ENCODE results near the gene LIN28A.

LIN28A gene

DNA sequence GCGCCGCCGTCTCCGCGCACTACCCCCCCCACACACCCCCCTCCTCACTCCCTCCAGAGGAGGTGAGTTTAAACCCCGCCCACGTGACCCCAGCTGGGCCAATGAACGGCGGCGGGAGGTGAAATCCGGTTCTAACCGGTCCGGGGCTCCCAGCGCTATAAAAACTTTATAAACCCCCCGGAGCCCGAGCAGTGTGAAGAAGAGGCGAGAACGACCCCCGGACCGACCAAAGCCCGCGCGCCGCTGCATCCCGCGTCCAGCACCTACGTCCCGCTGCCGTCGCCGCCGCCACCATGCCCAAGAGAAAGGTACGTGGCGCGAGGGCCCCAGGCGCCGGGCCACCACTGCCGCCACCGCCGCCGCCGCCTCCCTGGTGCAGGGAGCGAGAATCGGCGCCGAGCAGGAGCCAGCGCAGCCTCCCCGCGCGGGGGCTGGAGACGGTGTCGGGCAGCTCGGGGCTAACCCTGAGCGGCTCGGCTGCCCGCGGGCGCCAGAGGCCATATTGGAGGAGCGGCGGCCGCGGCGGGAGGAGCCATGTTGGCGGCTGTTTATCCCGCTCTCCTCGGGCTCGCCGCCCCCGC, 61.8 kb downstream of the LIN28A start, which contains the start of gene HMGN2:
HMGN2 (plus strand) TSS at position 121 of the 581 bp plus-strand sequence; CDS start at position 294, 173 bp downstream.
- peak; percentile 90 for DNase-seq (ENCODE audit: low read depth)
- TF ChIP-seq, protein P1, sequence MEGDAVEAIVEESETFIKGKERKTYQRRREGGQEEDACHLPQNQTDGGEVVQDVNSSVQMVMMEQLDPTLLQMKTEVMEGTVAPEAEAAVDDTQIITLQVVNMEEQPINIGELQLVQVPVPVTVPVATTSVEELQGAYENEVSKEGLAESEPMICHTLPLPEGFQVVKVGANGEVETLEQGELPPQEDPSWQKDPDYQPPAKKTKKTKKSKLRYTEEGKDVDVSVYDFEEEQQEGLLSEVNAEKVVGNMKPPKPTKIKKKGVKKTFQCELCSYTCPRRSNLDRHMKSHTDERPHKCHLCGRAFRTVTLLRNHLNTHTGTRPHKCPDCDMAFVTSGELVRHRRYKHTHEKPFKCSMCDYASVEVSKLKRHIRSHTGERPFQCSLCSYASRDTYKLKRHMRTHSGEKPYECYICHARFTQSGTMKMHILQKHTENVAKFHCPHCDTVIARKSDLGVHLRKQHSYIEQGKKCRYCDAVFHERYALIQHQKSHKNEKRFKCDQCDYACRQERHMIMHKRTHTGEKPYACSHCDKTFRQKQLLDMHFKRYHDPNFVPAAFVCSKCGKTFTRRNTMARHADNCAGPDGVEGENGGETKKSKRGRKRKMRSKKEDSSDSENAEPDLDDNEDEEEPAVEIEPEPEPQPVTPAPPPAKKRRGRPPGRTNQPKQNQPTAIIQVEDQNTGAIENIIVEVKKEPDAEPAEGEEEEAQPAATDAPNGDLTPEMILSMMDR (conservative IDR thresholded peaks at IDR 0.05; ENCODE audit: low read depth, low read length), result no peak
- peak within 1 kb of the TSS; percentile 81 for H3K4me3 ChIP-seq (ENCODE audit: low read depth, low read length)

DNA sequence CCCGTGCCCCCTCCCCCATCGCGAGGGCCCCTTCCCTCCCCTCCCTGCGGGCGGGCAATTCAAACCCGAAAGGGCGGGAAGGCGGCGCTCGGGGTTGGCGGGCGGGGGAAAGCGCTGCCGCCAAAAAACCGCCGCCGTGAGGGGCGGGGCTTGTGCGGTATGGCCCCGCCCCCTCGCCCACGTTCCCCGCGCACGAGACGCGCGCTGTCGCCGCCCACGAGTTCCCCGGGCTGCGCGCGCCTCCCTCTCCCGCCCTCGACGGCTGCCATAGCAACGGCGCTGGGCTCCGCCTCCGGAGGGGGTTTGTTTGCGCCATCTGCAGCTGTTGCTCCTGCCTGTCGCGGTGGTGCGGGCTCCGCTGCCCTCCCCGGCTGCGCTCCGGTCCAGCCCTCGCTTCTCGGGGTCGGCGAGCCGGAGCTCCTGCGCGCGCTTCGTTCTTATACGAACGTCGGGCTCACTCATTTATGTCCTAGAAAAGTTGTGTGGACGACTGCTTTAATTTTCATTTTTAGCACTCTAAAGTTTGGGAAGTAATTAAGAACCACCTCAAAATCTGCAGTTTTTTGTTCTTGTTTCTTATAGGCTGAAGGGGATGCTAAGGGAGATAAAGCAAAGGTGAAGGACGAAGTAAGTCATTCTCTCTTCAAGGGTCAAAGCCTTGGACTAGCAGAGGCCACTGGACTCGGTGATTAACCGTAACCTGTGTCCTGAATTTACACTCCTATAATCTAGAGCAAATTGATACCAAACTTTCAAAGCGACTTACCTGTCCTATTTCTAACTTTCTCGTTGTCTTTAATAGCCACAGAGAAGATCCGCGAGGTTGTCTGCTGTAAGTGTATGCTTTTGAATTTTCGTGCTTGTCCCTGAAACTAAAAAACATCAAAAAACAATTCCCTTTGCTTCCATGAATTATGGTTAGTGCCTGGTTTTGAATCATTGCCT, 62.6 kb downstream of the LIN28A start:
- H3K4me3 ChIP-seq (ENCODE audit: low read depth, low read length), result peak overlapping the region; percentile 81
- TF ChIP-seq, protein P1 (conservative IDR thresholded peaks at IDR 0.05; ENCODE audit: low read depth, low read length), result no peak
- peak; percentile 96 for DNase-seq (ENCODE audit: low read depth)

DNA sequence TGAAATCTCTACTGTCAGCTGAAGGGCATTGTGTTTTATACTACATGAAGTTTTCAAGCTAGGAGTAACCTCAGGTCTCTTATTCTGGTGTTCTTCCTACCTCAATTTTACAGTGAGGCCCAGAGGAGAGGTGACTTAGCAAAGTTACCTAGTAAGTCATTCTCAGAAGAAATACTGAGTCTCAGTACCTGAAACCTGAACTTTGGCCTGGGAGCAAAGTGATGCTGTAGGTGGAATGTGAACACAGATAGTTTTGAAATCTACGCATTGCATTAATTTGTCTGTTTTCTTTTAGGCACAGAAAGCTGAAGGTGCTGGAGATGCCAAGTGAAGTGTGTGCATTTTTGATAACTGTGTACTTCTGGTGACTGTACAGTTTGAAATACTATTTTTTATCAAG, 64.2 kb downstream of the LIN28A start:
- no peak overlapping the region for H3K4me3 ChIP-seq (ENCODE audit: low read depth, low read length)
- DNase-seq (ENCODE audit: low read depth), result no peak
- TF ChIP-seq, protein P1 (conservative IDR thresholded peaks at IDR 0.05; ENCODE audit: low read depth, low read length), result no peak

DNA sequence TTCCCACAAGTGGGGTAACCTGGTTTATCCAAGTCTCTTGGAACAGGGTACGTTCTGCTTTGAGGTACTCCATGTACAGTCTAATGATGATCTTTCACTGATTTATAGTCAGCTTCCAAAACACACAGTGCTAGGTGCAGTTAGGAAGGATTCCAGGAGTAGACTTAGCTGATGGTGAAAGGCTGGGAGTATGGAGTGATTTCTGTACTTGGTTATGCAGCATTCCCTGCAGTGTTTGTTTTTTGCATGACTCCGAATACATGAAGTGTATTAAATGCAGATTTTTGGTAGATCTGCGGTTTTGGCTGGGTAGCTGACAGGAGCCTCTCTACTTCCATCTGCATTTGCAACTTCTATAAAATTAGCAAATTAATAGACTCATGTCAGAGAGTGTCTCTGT, 65.4 kb downstream of the LIN28A start:
- DNase-seq (ENCODE audit: low read depth), result no peak
- TF ChIP-seq, protein P1 (conservative IDR thresholded peaks at IDR 0.05; ENCODE audit: low read depth, low read length), result no peak
- no peak overlapping the region for H3K4me3 ChIP-seq (ENCODE audit: low read depth, low read length)

DNA sequence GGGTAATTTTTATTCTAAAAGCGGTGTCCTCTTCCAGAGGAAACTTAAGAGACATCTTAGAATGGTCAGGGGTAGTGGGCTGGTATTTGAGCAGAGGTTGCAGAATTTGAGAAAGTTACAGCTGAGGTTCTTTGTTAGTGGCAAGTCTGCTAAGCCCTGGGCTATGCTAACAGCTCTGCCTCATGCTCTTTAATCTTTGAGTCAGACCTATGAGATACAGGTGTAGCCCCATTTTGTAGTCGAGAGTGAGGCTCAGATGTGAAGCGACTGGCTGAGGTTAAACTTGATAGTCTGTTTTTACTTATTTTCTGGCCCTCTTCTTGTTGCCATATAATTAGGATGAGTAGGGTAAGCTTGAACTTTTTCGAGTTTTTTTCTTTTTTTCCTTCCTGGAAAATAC, 66.3 kb downstream of the LIN28A start:
- DNase-seq (ENCODE audit: low read depth), result no peak
- H3K4me3 ChIP-seq (ENCODE audit: low read depth, low read length), result no peak overlapping the region
- TF ChIP-seq, protein P1 (conservative IDR thresholded peaks at IDR 0.05; ENCODE audit: low read depth, low read length), result no peak

DNA sequence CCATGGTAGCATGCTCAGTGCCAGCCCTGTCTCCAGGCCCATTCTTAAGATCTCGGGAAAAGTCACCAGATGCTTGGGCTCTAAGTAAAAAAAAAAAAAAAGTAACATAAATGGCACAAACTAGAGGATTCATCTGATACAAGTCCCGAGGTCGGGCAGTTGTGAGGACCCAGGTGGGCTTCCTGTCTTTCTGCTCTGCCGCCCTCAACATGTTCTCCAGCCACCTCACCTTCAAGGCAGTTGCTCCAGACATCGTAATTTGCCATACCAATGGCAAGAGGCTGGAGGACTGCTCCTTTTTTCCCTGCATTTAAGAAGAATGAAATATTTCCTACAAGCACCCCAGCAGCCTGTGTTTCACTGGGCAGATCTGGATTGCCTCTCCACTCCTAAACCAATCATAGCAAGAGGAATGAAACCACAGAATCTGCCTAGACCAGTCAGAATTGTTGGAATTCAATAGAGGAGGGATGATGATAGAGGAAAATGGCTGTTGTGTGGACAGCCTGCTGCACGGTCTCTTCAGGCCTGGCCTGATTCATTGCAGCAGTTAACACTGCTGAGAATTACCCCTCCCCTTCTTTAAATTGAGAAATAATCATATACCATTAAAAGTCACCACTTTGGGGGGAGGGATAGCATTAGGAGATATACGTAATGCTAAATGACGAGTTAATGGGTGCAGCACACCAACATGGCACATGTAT, 67.0 kb downstream of the LIN28A start:
- DNase-seq (ENCODE audit: low read depth), result peak; percentile 33
- TF ChIP-seq, protein P1 (conservative IDR thresholded peaks at IDR 0.05; ENCODE audit: low read depth, low read length), result no peak
- H3K4me3 ChIP-seq (ENCODE audit: low read depth, low read length), result no peak overlapping the region
